HCT116 (cell line): ENCODE measurements around the gene SCPEP1. TPM values are rescaled to one million over a fixed set of nuclear protein-coding genes. Genes with fewer than 3 reads are reported as not detected.
A peak's percentile ranks its signal among the peaks of the same experiment; 100 is the strongest.

Experiments
- ATAC-seq: fragments of 200-7000 bp; cut with Tn5 transposase; 2 replicates; pipeline ENCODE4 v1.9.1; 2020; ENCODE audit warnings: mild to moderate bottlenecking, moderate library complexity
- BruUV-seq: library from RNA; stranded (reverse); fragments of 400-500 nt; replicated peaks from 2 replicates; lab custom pipeline; 2021; lab: Mats Ljungman, UMichigan
- CTCF ChIA-PET: fragments of 300-600 bp; sonication (Branson Sonifier 250); formaldehyde crosslinking; loops from one replicate; lab custom pipeline; 2021; ENCODE audit warnings: antibody characterized with exemption; lab: Charles Lee
- POLR2A ChIA-PET: fragments of 300-600, 350-600 bp; sonication (Branson Sonifier 250); formaldehyde crosslinking; loops from one replicate; lab custom pipeline; 2021; ENCODE audit warnings: antibody characterized with exemption; lab: Charles Lee
- RAD21 ChIA-PET, 2 experiments: fragments of 300-600 bp; sonication (Branson Sonifier 250); formaldehyde crosslinking; loops; one replicate each; lab custom pipeline; 2023; ENCODE audit warnings: low total read pairs in 2 of 2; ENCODE audit not compliant: uncharacterized antibody in 2 of 2, unreplicated experiment in 2 of 2, low non-redundant PET in 1 of 2; lab: Charles Lee
- DNase-seq: peaks from one replicate; pipeline ENCODE4 v3.0.0-alpha.2; 2010; ENCODE audit warnings: low read depth, low spot score
- H2AFZ ChIP-seq: fragments of 200-600 bp; shearing (Covaris generic), sonication (generic); 2 replicates; pipeline ENCODE4 v1.6.1; 2017; ENCODE audit warnings: low read depth, mixed run types, mixed read lengths, antibody characterized with exemption, low read length; ENCODE audit not compliant: poor library complexity, severe bottlenecking
- H3K27ac ChIP-seq: 2 replicates; pipeline ENCODE4 v1.5.1; 2012; ENCODE audit warnings: low read depth, low read length
- H3K27me3 ChIP-seq: fragments of 200-600 bp; sonication (generic); 2 replicates; pipeline ENCODE4 v1.6.1; 2016; ENCODE audit warnings: mixed run types, low read length, mixed read lengths; ENCODE audit not compliant: insufficient read depth
- H3K36me3 ChIP-seq, 2 experiments: fragments of 200-500 bp in 1 of 2; fragments of 200-600 bp in 1 of 2; sonication (Bioruptor generic) in 1 of 2; sonication (generic) in 1 of 2; 2 replicates each; pipeline versions ENCODE4 v1.5.1 to v1.6.1; 2014 to 2016; ENCODE audit warnings: low read length in 2 of 2, inconsistent platforms in 1 of 2, mixed read lengths in 1 of 2, mixed run types in 1 of 2; ENCODE audit not compliant: insufficient read depth in 2 of 2, control insufficient read depth in 1 of 2
- H3K4me1 ChIP-seq, 2 experiments: fragments of 200-600 bp in 1 of 2; sonication (generic) in 1 of 2; 2 replicates each; pipeline versions ENCODE4 v1.5.1 to v1.6.1; 2012 to 2017; ENCODE audit warnings: low read length in 2 of 2, inconsistent platforms in 1 of 2, mild to moderate bottlenecking in 1 of 2, mixed read lengths in 1 of 2, mixed run types in 1 of 2, moderate library complexity in 1 of 2; ENCODE audit not compliant: insufficient read depth in 2 of 2, control insufficient read depth in 1 of 2
- H3K4me2 ChIP-seq: fragments of 200-600 bp; sonication (generic); 2 replicates; pipeline ENCODE4 v1.6.1; 2017; ENCODE audit warnings: mixed run types, low read length, mixed read lengths
- H3K4me3 ChIP-seq, 2 experiments: fragments of 200-600 bp in 1 of 2; sonication (generic) in 1 of 2; replicated peaks in 1 of 2; 2 replicates each; pipeline ENCODE4 v1.5.1; 2011 to 2016; ENCODE audit warnings: low read length in 2 of 2, control low read depth in 1 of 2, low read depth in 1 of 2, mild to moderate bottlenecking in 1 of 2, mixed read lengths in 1 of 2, mixed run types in 1 of 2
- H3K79me2 ChIP-seq: fragments of 200-600 bp; sonication (generic); 2 replicates; pipeline ENCODE4 v1.6.1; 2017; ENCODE audit warnings: mild to moderate bottlenecking, mixed run types, low read length, moderate library complexity, mixed read lengths; ENCODE audit not compliant: insufficient read depth
- H3K9ac ChIP-seq: fragments of 200-600 bp; sonication (generic); 2 replicates; pipeline ENCODE4 v1.6.1; 2016; ENCODE audit warnings: low read length, mixed read lengths
- H3K9me2 ChIP-seq: fragments of 200-600 bp; sonication (generic), shearing (Covaris generic); 2 replicates; pipeline ENCODE4 v1.6.1; 2017; ENCODE audit warnings: mixed run types, mild to moderate bottlenecking, moderate library complexity; ENCODE audit not compliant: insufficient read depth
- H3K9me3 ChIP-seq, 2 experiments: fragments of 200-500 bp in 1 of 2; fragments of 200-600 bp in 1 of 2; sonication (Bioruptor generic) in 1 of 2; sonication (generic) in 1 of 2; 2 replicates each; pipeline ENCODE4 v1.6.1; 2014 to 2017; ENCODE audit warnings: low read length in 2 of 2, mixed read lengths in 2 of 2, inconsistent platforms in 1 of 2, low read depth in 1 of 2, mild to moderate bottlenecking in 1 of 2, mixed run types in 1 of 2, moderate library complexity in 1 of 2; ENCODE audit not compliant: control insufficient read depth in 1 of 2, insufficient read depth in 1 of 2
- H4K20me1 ChIP-seq: fragments of 200-600 bp; sonication (generic), shearing (Covaris generic); 2 replicates; pipeline ENCODE4 v1.6.1; 2017; ENCODE audit warnings: mixed run types, mild to moderate bottlenecking, moderate library complexity; ENCODE audit not compliant: insufficient read depth
- CBX3 ChIP-seq: IDR thresholded peaks from 2 replicates; pipeline ENCODE4 v1.6.1; 2012; ENCODE audit warnings: low read depth
- EGR1 ChIP-seq: IDR thresholded peaks from 2 replicates; pipeline ENCODE4 v1.6.1; 2012; ENCODE audit warnings: low read depth
- EZH2phosphoT487 ChIP-seq: fragments of 200-600 bp; IDR thresholded peaks from 2 replicates; pipeline ENCODE4 v1.6.1; 2018; ENCODE audit warnings: antibody characterized with exemption, borderline replicate concordance
- JUND ChIP-seq: IDR thresholded peaks from 2 replicates; pipeline ENCODE4 v1.6.1; 2012
- POLR2A ChIP-seq: IDR thresholded peaks from 2 replicates; pipeline ENCODE4 v1.7.0; 2011; ENCODE audit warnings: borderline replicate concordance; ENCODE audit not compliant: insufficient read depth, insufficient read length; ENCODE audit errors: extremely low read depth
- POLR2AphosphoS5 ChIP-seq: IDR thresholded peaks from 2 replicates; pipeline ENCODE4 v1.6.1; 2011; ENCODE audit warnings: mild to moderate bottlenecking, low read depth, low read length, moderate library complexity
- RAD21 ChIP-seq: IDR thresholded peaks from 2 replicates; pipeline ENCODE4 v1.6.1; 2012; ENCODE audit warnings: low read depth, mild to moderate bottlenecking
- SIN3A ChIP-seq: IDR thresholded peaks from 2 replicates; pipeline ENCODE4 v1.6.1; 2012; ENCODE audit warnings: low read depth
- SP1 ChIP-seq: IDR thresholded peaks from 2 replicates; pipeline ENCODE4 v1.6.1; 2012; ENCODE audit warnings: low read depth
- YY1 ChIP-seq: IDR thresholded peaks from 2 replicates; pipeline ENCODE4 v1.6.1; 2011; ENCODE audit warnings: low read length, low read depth, moderate library complexity, mild to moderate bottlenecking; ENCODE audit not compliant: insufficient replicate concordance; ENCODE audit errors: extremely low read depth
- ZFX ChIP-seq: fragments of 450-650 bp; IDR thresholded peaks from 2 replicates; pipeline ENCODE4 v1.6.1; 2017
- ZNF274 ChIP-seq: fragments of 200-500 bp; sonication (Bioruptor generic); IDR thresholded peaks from 2 replicates; pipeline ENCODE4 v1.6.1; 2014; ENCODE audit warnings: mild to moderate bottlenecking, low read depth, low read length, inconsistent platforms
- intact Hi-C: fragments of 100-400 bp; cut with micrococcal nuclease; formaldehyde crosslinking; loops from 2 replicates; pipeline ENCODE4 v1.10.0; 2022
- total RNA-seq: library from RNA; stranded (reverse); gene quantifications from one replicate; pipeline ENCODE4 v1.2.1, GENCODE V29; 2021; ENCODE audit not compliant: unreplicated experiment
- TF ChIP-seq, protein P1 (sequence below), 3 experiments: fragments of 200-600 bp in 1 of 3; sonication (generic) in 1 of 3; IDR thresholded peaks in 2 of 3; conservative IDR thresholded peaks in 1 of 3; 2 replicates each; pipeline ENCODE4 v1.5.1; 2012 to 2017; ENCODE audit warnings: low read depth in 2 of 3, low read length in 2 of 3, antibody characterized with exemption in 1 of 3, borderline replicate concordance in 1 of 3, control low read depth in 1 of 3, mild to moderate bottlenecking in 1 of 3, mixed read lengths in 1 of 3, mixed run types in 1 of 3, moderate library complexity in 1 of 3; ENCODE audit not compliant: insufficient read depth in 1 of 3
- TF ChIP-seq, protein P2 (sequence below): IDR thresholded peaks from 2 replicates; pipeline ENCODE4 v1.6.1; 2012
- TF ChIP-seq, protein P3 (sequence below): IDR thresholded peaks from 2 replicates; pipeline ENCODE4 v1.6.1; 2011; ENCODE audit warnings: mild to moderate bottlenecking, low read length, moderate library complexity; ENCODE audit not compliant: insufficient replicate concordance; ENCODE audit errors: extremely low read depth
- TF ChIP-seq, protein P4 (sequence below): IDR thresholded peaks from 2 replicates; pipeline ENCODE4 v1.6.1; 2012
- TF ChIP-seq, protein P5 (sequence below): IDR thresholded peaks from 2 replicates; pipeline ENCODE4 v1.6.1; 2012; ENCODE audit warnings: low read depth

Gene SCPEP1
- total RNA-seq, 1 experiment from 2014 or later = 28.3 TPM

DNA sequence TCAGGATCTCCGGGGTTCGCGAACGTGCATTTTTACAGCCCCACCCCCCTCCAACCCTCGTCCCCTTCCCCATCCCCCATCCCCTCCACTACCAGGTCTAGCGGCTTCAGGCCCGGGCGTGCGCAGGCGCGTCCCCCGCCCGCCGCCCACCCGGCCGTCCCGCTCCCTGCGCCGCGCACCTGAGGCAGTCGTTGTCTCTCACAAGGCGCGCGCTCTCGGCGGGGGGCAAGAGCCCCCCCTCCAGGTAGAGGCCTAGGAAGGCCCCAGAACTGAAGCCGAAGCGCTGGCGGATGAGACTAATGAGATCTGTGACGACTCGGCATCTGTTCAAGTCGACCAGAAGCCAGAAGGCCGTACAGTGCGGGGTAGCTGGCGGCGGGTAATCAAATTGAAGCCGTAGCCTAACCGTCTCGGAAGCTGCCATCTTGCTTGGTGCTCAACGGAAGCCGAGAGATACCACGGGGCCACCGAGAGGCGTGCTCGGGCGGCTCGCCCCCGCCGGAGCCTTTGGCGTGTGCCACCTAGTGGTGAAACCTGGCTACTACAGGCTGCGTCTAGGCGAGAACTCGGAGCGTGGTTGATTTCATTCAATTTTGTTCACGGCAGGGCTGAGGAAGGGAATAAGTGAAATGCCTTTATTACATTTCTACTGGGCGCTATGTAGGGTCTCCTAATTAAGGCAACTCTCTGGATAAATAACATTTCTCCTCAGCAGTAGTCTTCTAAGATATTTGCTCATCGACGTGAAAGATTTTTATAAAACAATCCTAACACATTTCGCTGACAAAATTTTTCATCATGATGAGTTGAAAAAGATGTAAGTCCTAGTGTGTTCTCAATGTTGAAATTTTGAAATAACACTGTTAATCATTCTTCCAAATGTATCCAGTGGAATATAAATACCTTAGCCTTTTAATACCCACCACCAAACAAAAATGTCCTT lies 17.1 kb upstream of the SCPEP1 start, which contains the start of gene COIL:
COIL (minus strand) TSS at position 455 of the 943 bp plus-strand sequence; CDS start at position 424, 31 bp downstream.
- peak within 1 kb of the TSS; percentile 93 for H3K9ac ChIP-seq
- peak within 1 kb of the TSS; percentile 88 for H3K27ac ChIP-seq
- H3K79me2 ChIP-seq = peaks cover 44% of the 10 kb centered on the region
- H4K20me1 ChIP-seq = no peaks in the 10 kb centered on the region
- intact Hi-C loops = no loop called here
- H3K9me3 ChIP-seq = no peaks in the 10 kb centered on the region
- ATAC-seq (peak; percentile 91), DNase-seq (peak; percentile 93)
- peaks cover 0 to 6% of the 10 kb centered on the region in 2 experiments; a peak in 1 of 4 replicates for H3K36me3 ChIP-seq
- H3K27me3 ChIP-seq = no peaks in the 10 kb centered on the region
- ChIA-PET CTCF (interaction anchor here (0.7 to 1.1 kb wide), 7 partner anchors 10 to 461 kb away, joined by 3 to 8 read pairs (median 3); partner anchors contain the start of gene SCPEP1), POLR2A (interaction anchor here (0.7 to 3.1 kb wide), 5 partner anchors 17 to 262 kb away, joined by 3 to 14 read pairs (median 3); partner anchors contain the start of genes SCPEP1 and TRIM25), RAD21 (interaction anchor here in 1 of 2 experiments (0.7 kb wide), 1 partner anchor 35 kb away, joined by 4 read pairs; no protein-coding TSS in a partner anchor)
- H3K4me2 ChIP-seq = peak within 1 kb of the TSS; percentile 61
- TSS peak; percentile 93 for BruUV-seq
- H3K9me2 ChIP-seq = no peaks in the 10 kb centered on the region
- peak within 1 kb of the TSS; percentile 67 for H2AFZ ChIP-seq
- H3K4me3 ChIP-seq = peak within 1 kb of the TSS; percentile 70 to 90
- H3K4me1 ChIP-seq = peaks cover 7 to 18% of the 10 kb centered on the region in 2 experiments; a peak in 3 of 4 replicates
- peak; percentile 85 for TF ChIP-seq POLR2AphosphoS5
- TF ChIP-seq ZFX = peak; percentile 83
- TF ChIP-seq, protein P1, sequence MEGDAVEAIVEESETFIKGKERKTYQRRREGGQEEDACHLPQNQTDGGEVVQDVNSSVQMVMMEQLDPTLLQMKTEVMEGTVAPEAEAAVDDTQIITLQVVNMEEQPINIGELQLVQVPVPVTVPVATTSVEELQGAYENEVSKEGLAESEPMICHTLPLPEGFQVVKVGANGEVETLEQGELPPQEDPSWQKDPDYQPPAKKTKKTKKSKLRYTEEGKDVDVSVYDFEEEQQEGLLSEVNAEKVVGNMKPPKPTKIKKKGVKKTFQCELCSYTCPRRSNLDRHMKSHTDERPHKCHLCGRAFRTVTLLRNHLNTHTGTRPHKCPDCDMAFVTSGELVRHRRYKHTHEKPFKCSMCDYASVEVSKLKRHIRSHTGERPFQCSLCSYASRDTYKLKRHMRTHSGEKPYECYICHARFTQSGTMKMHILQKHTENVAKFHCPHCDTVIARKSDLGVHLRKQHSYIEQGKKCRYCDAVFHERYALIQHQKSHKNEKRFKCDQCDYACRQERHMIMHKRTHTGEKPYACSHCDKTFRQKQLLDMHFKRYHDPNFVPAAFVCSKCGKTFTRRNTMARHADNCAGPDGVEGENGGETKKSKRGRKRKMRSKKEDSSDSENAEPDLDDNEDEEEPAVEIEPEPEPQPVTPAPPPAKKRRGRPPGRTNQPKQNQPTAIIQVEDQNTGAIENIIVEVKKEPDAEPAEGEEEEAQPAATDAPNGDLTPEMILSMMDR (IDR thresholded peaks at IDR 0.05 in 2 of 3, conservative IDR thresholded peaks at IDR 0.05 in 1 of 3; ENCODE audit: borderline replicate concordance in 1 of 3, insufficient read depth in 1 of 3, low read depth in 2 of 3, low read length in 2 of 3) = peak; percentile 95 to 100 (median 100)
- TF ChIP-seq, protein P2, sequence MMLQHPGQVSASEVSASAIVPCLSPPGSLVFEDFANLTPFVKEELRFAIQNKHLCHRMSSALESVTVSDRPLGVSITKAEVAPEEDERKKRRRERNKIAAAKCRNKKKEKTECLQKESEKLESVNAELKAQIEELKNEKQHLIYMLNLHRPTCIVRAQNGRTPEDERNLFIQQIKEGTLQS = no peak
- peak; percentile 62 for TF ChIP-seq SP1
- peak; percentile 94 for TF ChIP-seq EGR1
- TF ChIP-seq RAD21 = peak; percentile 83
- TF ChIP-seq YY1 = peak; percentile 96
- TF ChIP-seq, protein P3, sequence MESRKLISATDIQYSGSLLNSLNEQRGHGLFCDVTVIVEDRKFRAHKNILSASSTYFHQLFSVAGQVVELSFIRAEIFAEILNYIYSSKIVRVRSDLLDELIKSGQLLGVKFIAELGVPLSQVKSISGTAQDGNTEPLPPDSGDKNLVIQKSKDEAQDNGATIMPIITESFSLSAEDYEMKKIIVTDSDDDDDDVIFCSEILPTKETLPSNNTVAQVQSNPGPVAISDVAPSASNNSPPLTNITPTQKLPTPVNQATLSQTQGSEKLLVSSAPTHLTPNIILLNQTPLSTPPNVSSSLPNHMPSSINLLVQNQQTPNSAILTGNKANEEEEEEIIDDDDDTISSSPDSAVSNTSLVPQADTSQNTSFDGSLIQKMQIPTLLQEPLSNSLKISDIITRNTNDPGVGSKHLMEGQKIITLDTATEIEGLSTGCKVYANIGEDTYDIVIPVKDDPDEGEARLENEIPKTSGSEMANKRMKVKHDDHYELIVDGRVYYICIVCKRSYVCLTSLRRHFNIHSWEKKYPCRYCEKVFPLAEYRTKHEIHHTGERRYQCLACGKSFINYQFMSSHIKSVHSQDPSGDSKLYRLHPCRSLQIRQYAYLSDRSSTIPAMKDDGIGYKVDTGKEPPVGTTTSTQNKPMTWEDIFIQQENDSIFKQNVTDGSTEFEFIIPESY = no peak
- TF ChIP-seq CBX3 = peak; percentile 97
- TF ChIP-seq, protein P4, sequence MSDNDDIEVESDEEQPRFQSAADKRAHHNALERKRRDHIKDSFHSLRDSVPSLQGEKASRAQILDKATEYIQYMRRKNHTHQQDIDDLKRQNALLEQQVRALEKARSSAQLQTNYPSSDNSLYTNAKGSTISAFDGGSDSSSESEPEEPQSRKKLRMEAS = peak; percentile 97
- no peak for TF ChIP-seq ZNF274
- TF ChIP-seq, protein P5, sequence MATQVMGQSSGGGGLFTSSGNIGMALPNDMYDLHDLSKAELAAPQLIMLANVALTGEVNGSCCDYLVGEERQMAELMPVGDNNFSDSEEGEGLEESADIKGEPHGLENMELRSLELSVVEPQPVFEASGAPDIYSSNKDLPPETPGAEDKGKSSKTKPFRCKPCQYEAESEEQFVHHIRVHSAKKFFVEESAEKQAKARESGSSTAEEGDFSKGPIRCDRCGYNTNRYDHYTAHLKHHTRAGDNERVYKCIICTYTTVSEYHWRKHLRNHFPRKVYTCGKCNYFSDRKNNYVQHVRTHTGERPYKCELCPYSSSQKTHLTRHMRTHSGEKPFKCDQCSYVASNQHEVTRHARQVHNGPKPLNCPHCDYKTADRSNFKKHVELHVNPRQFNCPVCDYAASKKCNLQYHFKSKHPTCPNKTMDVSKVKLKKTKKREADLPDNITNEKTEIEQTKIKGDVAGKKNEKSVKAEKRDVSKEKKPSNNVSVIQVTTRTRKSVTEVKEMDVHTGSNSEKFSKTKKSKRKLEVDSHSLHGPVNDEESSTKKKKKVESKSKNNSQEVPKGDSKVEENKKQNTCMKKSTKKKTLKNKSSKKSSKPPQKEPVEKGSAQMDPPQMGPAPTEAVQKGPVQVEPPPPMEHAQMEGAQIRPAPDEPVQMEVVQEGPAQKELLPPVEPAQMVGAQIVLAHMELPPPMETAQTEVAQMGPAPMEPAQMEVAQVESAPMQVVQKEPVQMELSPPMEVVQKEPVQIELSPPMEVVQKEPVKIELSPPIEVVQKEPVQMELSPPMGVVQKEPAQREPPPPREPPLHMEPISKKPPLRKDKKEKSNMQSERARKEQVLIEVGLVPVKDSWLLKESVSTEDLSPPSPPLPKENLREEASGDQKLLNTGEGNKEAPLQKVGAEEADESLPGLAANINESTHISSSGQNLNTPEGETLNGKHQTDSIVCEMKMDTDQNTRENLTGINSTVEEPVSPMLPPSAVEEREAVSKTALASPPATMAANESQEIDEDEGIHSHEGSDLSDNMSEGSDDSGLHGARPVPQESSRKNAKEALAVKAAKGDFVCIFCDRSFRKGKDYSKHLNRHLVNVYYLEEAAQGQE = no peak
- TF ChIP-seq JUND = no peak
- no peak for TF ChIP-seq EZH2phosphoT487
- TF ChIP-seq POLR2A = peak; percentile 89
- peak; percentile 70 for TF ChIP-seq SIN3A
